Measurements from ENCODE around the gene CSF1R.

The CSF1R gene

GRCh38 chr5:150046031-150046430 lies 40.3 kb downstream of the CSF1R start:
- H3K4me3 ChIP-seq (ENCODE audit: low read depth, low read length), result no peak overlapping the region
- POLR2A ChIA-PET, result no interaction called here
- DNase-seq (ENCODE audit: low read depth, low spot score), result no peak
- CTCF ChIA-PET, result no interaction called here
- TF ChIP-seq CTCF (IDR thresholded peaks at IDR 0.05; ENCODE audit: insufficient read depth, low read length, missing control alignments), result no peak

DNA sequence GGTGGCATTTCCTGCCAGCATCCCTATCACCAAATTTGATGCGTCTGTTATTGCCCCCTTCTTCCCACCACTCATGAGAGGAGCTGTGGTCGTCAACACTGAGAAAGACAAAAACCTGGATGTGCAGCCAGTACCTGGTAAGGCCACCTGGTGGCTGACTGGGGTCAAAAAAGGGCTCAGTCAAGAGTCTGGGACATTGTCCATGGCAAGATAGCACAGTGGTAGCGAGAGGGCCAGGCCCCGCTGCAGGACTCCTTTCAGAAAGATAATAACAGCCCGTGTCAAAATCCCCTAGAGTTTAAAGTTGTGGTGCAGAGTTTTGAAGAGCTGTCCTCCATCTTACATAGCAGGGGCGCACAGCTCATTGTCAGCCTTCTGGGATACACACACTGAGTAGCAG lies 40.8 kb downstream of the CSF1R start:
- no peak for TF ChIP-seq CTCF (IDR thresholded peaks at IDR 0.05; ENCODE audit: insufficient read depth, low read length, missing control alignments)
- ChIA-PET POLR2A (no interaction called here), CTCF (interaction anchor here (1.4 to 1.5 kb wide), 2 partner anchors 9 to 20 kb away, joined by 3 to 4 read pairs; no protein-coding TSS in a partner anchor)
- DNase-seq (ENCODE audit: low read depth, low spot score), result no peak
- H3K4me3 ChIP-seq (ENCODE audit: low read depth, low read length), result no peak overlapping the region

DNA sequence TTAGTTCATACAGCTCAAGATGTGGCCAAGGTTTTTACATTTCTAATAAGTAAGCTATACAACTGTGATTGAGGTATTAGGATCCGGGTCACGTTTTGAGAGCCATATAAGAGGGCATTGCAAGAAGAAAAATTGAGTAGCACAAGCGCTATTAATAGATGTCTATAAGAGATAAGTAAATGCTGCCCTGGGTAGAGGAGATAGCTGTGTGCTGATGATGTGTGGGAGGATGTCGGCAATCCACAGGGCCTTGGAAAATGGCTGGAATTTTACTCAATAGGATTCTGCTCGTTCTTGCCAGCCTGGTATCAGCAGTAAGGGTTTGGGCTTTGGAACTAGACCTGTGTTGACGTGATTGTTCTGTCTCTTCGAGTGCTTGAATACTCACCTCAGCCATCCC lies 41.6 kb downstream of the CSF1R start:
- POLR2A ChIA-PET, result no interaction called here
- CTCF ChIA-PET, result interaction anchor here (1.4 to 2.0 kb wide), 4 partner anchors 8 to 19 kb away, joined by 3 to 6 read pairs (median 4); no protein-coding TSS in a partner anchor

GRCh38 chr5:150044329-150044681 lies 42.0 kb downstream of the CSF1R start:
- ChIA-PET POLR2A (no interaction called here), CTCF (interaction anchor here (1.4 to 2.0 kb wide), 4 partner anchors 8 to 19 kb away, joined by 3 to 6 read pairs (median 4); no protein-coding TSS in a partner anchor)
- no peak overlapping the region for H3K4me3 ChIP-seq (ENCODE audit: low read depth, low read length)
- no peak for DNase-seq (ENCODE audit: low read depth, low spot score)
- TF ChIP-seq CTCF (IDR thresholded peaks at IDR 0.05; ENCODE audit: insufficient read depth, low read length, missing control alignments), result no peak

More for the DNA sequence above, 41.6 kb downstream of the CSF1R start:
- no peak for TF ChIP-seq CTCF (IDR thresholded peaks at IDR 0.05; ENCODE audit: insufficient read depth, low read length, missing control alignments)
- no peak for DNase-seq (ENCODE audit: low read depth, low spot score)
- no peak overlapping the region for H3K4me3 ChIP-seq (ENCODE audit: low read depth, low read length)

- no peak for TF ChIP-seq CTCF (IDR thresholded peaks at IDR 0.05; ENCODE audit: insufficient read depth, low read length, missing control alignments)
- CTCF ChIA-PET, result interaction anchor here (0.9 to 2.0 kb wide), 6 partner anchors 7 to 210 kb away, joined by 3 to 6 read pairs (median 4); no protein-coding TSS in a partner anchor
- no peak overlapping the region for H3K4me3 ChIP-seq (ENCODE audit: low read depth, low read length)
- POLR2A ChIA-PET, result no interaction called here
- DNase-seq (ENCODE audit: low read depth, low spot score), result no peak
Measured at GRCh38 chr5:150043657-150044328, 42.6 kb downstream of the CSF1R start.

DNA sequence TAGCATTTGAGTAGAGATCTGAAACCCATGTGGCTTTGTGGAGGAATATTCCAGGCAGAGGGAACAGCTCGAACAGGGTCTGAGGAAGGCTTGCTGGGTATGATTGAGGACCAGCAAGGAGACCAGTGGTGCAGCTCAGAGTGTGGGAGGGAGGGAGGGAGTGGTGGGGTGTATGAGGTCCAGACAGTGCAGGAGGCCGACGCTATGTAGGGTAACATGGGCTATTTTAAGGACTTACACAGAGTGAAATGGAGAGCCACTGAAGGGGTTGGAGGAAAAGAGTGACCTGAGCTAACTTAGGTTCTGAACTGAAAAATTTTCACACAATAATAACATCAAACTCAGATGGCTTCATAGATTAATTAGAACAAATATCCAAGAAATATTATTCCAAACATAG lies 43.9 kb downstream of the CSF1R start:
- DNase-seq (ENCODE audit: low read depth, low spot score), result no peak
- CTCF ChIA-PET, result interaction anchor here (1.1 kb wide), 1 partner anchor 11 kb away, joined by 3 read pairs; no protein-coding TSS in a partner anchor
- POLR2A ChIA-PET, result no interaction called here
- TF ChIP-seq CTCF (IDR thresholded peaks at IDR 0.05; ENCODE audit: insufficient read depth, low read length, missing control alignments), result no peak
- no peak overlapping the region for H3K4me3 ChIP-seq (ENCODE audit: low read depth, low read length)

Data from AG04449 (cell line).